ENCODE results near the gene LYSMD3. TPM values are rescaled to one million over a fixed set of nuclear protein-coding genes. Genes with fewer than 3 reads are reported as not detected.
A peak's percentile ranks its signal among the peaks of the same experiment; 100 is the strongest.

The LYSMD3 gene
- total RNA-seq, 2 donors from 2014 or later = 20.4 to 32.0 TPM

- no peaks in the 10 kb centered on the region for H3K9me3 ChIP-seq
- H3K4me1 ChIP-seq = no peaks in the 10 kb centered on the region
- TF ChIP-seq CTCF (IDR thresholded peaks at IDR 0.05) = no peak
- peak within 1 kb of the TSS; percentile 20 to 66 for H3K9ac ChIP-seq (ENCODE audit: low read depth in 2 of 2, low read length in 2 of 2)
- H3K36me3 ChIP-seq = no peaks in the 10 kb centered on the region
- H3K27ac ChIP-seq = peak within 1 kb of the TSS; percentile 34
- DNase-seq = peak; percentile 89
- peak within 1 kb of the TSS; percentile 56 for H3K4me3 ChIP-seq
- intact Hi-C loops (cut with DNase I) = no loop called here
- no peaks in the 10 kb centered on the region for H3K27me3 ChIP-seq
Observed at GRCh38 chr5:90558344-90559192, 29.2 kb upstream of the LYSMD3 start, which contains the start of gene ADGRV1. Gene ADGRV1 (plus strand): TSS chr5:90558797. CDS start chr5:90558896, 99 bp downstream.

GRCh38 chr5:90557871-90558270, 28.5 kb upstream of the LYSMD3 start:
- no peaks in the 10 kb centered on the region for H3K4me1 ChIP-seq
- TF ChIP-seq CTCF (IDR thresholded peaks at IDR 0.05) = no peak
- no peaks in the 10 kb centered on the region for H3K36me3 ChIP-seq
- H3K27me3 ChIP-seq = no peaks in the 10 kb centered on the region
- H3K9ac ChIP-seq (ENCODE audit: low read depth in 2 of 2, low read length in 2 of 2) = peak overlapping the region in 1 of 2 donors; percentile 29
- intact Hi-C loops (cut with DNase I) = no loop called here
- DNase-seq = no peak
- H3K27ac ChIP-seq = no peak overlapping the region
- H3K9me3 ChIP-seq = no peaks in the 10 kb centered on the region
- H3K4me3 ChIP-seq = peak overlapping the region; percentile 56

DNA sequence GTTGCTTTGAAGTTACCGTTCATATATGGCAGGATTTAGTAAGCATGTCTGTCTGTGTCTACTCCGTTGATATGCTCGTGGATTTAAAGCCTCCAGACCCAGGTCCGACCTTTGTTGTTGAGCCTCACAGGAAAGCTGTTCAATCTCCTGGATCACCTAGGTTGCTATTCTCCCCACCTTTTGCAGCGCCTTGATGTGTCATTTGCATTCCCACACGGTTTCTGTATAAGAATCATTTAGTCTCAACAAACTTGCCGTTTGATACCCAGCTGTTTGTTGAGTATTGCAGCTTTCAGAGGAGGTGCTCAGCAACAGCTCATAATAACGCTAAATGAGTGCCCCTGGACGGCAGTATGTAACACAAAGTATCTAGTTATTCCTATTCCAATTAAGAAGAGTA, 28.0 kb upstream of the LYSMD3 start:
- Histone ChIP-seq H3K36me3 (no peaks in the 10 kb centered on the region), H3K27ac (no peak overlapping the region), H3K9ac (ENCODE audit: low read depth in 2 of 2, low read length in 2 of 2) (no peak overlapping the region), H3K9me3 (no peaks in the 10 kb centered on the region), H3K4me1 (no peaks in the 10 kb centered on the region), H3K27me3 (no peaks in the 10 kb centered on the region), H3K4me3 (no peak overlapping the region)
- intact Hi-C loops (cut with DNase I) = no loop called here
- no peak for TF ChIP-seq CTCF (IDR thresholded peaks at IDR 0.05)
- no peak for DNase-seq

DNA sequence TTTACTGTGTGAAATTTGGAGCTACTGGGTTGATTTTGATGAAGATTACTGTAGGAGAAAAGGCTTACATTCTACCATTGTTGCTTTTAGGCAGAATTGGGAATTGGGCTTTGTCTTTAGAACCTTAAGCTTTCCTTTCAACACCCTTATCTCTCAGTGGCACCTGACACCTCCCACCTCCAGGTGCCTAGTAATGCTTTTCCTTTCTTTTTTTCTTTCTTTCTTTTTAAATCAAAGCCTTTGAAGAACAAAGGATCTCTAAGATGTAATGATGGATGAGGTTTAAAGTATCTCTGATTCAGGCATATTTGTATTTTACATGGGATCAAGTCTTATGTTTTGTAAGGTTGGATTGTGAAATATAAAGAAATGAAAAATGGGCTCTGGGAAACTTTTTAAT, 26.3 kb upstream of the LYSMD3 start:
- H3K4me3 ChIP-seq = no peak overlapping the region
- no peaks in the 10 kb centered on the region for H3K4me1 ChIP-seq
- H3K9ac ChIP-seq (ENCODE audit: low read depth in 2 of 2, low read length in 2 of 2) = no peak overlapping the region
- no peak for TF ChIP-seq CTCF (IDR thresholded peaks at IDR 0.05)
- H3K9me3 ChIP-seq = no peaks in the 10 kb centered on the region
- H3K27ac ChIP-seq = no peak overlapping the region
- no peaks in the 10 kb centered on the region for H3K36me3 ChIP-seq
- intact Hi-C loops (cut with DNase I) = no loop called here
- H3K27me3 ChIP-seq = no peaks in the 10 kb centered on the region
- no peak for DNase-seq

- no peaks in the 10 kb centered on the region for H3K27me3 ChIP-seq
- DNase-seq = no peak
- no peaks in the 10 kb centered on the region for H3K36me3 ChIP-seq
- no peak overlapping the region for H3K9ac ChIP-seq (ENCODE audit: low read depth in 2 of 2, low read length in 2 of 2)
- intact Hi-C loops (cut with DNase I) = no loop called here
- H3K9me3 ChIP-seq = no peaks in the 10 kb centered on the region
- no peak for TF ChIP-seq CTCF (IDR thresholded peaks at IDR 0.05)
- no peaks in the 10 kb centered on the region for H3K4me1 ChIP-seq
- no peak overlapping the region for H3K27ac ChIP-seq
- H3K4me3 ChIP-seq = no peak overlapping the region
Observed at GRCh38 chr5:90554358-90555006, 25.1 kb upstream of the LYSMD3 start.

All from colonic mucosa (tissue), 4 donors.